ENCODE results near the gene FAM167B.

FAM167B gene

DNA sequence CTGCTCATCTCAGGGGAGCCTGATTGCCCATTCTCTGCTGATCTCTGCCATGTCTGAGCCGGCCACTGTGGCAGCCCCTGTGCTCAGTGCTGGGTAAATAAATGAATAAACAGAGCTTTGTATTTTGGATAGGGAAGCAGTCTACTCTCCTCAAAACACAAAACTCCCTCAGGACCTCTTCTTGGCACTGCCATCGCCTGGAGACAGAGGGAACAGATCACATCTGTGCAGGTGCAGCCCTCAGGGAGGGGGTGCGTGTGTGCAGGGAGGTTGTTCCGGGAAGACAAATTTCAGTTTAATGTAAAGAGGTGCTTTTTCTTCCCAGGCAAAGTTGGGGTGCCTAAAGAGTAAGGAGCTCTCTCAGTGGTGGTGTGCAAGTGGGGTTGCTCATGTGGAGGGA lies 7.7 kb upstream of the FAM167B start:
- Histone ChIP-seq H3K4me3 (ENCODE audit: low read length) (no peak overlapping the region), H3K27me3 (ENCODE audit: insufficient read depth, low read length) (no peaks in the 10 kb centered on the region), H2AFZ (ENCODE audit: low read depth, low read length) (no peak overlapping the region), H3K4me1 (ENCODE audit: insufficient read depth, low read length) (no peaks in the 10 kb centered on the region), H3K9me3 (ENCODE audit: low read length) (no peaks in the 10 kb centered on the region), H3K36me3 (ENCODE audit: insufficient read depth, low read length) (no peaks in the 10 kb centered on the region)

DNA sequence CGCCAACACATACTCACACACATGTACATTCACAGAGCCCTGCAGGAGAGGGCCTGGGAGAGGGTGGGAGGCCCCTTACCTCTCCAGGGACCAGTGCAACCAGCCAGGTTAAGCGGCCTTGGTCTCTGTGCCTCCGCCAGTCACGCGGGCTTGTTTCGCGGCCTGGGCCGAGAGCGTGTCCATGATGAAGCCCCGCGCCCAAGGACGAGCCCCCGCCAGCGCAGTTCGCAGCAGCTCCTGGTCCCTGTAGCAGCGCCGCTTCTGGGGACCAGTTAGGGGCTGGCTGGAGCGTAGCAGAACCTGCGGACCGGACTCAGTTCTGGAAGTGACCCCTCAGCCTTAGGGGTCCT lies 7.3 kb upstream of the FAM167B start:
- no peaks in the 10 kb centered on the region for H3K36me3 ChIP-seq (ENCODE audit: insufficient read depth, low read length)

DNA sequence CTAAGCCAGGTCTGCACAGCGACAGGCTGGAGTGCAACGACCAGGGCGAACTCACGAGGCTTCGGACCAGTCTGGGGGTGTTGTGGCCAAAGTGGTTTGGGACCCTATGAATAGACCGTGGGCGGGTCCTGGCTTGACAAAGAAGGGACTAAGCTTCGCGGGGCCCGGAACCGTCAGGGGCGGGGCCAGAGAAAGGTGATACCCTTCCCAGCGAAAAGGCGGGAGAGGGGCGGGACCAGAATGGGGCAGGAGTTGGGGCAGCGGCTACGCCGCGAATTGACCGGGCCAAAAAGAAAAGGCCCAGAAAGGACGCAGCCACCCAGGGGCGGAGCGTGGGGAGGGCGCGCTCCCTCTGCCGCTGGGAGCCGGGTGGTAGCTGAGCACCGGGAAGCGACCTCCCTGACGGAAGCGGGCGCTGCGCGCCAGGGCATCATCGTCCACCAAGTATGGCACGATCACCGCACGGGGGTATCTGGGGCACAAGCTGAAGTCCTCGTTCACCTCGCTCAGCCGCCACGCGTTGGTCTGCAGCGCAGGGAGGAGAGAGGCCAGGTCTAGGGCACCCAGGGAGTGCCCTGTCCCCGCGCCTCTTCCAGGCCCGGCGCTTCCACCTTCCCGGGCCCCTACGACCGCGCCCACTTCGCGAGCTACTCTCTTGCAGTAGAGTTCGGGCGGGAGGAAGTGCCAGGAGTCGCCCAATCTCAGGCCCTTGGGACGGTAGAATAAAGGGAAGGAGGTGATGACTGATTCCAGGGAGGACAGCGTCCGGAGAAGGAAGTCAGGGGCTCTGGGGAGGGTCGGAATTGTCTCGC lies 6.7 kb upstream of the FAM167B start:
- no peaks in the 10 kb centered on the region for H3K36me3 ChIP-seq (ENCODE audit: insufficient read depth, low read length)
- no peaks in the 10 kb centered on the region for H3K4me1 ChIP-seq (ENCODE audit: insufficient read depth, low read length)
- no peaks in the 10 kb centered on the region for H3K27me3 ChIP-seq (ENCODE audit: insufficient read depth, low read length)
- no peak overlapping the region for H3K4me3 ChIP-seq (ENCODE audit: low read length)
- H2AFZ ChIP-seq (ENCODE audit: low read depth, low read length), result no peak overlapping the region
- no peaks in the 10 kb centered on the region for H3K9me3 ChIP-seq (ENCODE audit: low read length)

More for the DNA sequence above, 7.3 kb upstream of the FAM167B start:
- Histone ChIP-seq H2AFZ (ENCODE audit: low read depth, low read length) (no peak overlapping the region), H3K9me3 (ENCODE audit: low read length) (no peaks in the 10 kb centered on the region), H3K4me1 (ENCODE audit: insufficient read depth, low read length) (no peaks in the 10 kb centered on the region), H3K4me3 (ENCODE audit: low read length) (no peak overlapping the region), H3K27me3 (ENCODE audit: insufficient read depth, low read length) (no peaks in the 10 kb centered on the region)

DNA sequence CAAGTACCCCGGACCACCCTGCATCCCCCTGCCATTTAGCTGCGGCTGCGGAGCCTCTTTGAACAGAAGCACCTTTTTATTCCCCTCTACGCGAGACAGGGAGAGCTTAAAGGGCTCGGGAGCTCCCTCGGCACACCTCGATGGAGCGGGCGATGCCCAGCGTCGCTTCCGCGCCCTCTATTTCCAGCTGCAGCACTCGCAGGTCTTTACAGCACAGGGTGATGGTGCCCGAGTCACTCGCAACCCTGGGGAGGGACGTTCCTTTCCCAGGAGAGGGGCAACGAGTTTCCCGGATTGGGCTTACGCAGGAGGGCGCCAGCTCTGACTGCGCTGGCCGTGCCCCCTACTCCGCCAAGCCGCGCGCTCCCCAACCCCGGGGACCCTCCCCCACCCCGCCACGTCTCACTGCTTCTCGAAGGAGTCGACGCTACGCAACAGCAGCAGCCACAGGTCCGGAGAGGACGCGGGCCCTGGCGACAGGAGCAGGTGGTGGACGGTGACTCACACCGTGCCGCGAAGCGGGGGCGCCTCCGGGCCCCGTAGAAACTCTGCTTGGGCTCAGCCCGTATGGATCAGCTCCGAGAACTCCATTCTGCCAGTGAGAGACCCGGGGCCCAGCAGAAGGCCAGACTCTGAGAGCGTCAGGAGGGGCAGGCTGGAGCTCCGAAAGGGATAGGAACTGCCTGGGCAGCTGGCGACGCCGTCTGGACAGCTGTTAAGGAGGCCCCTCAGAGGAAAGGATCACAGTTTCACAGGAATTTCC lies 5.8 kb upstream of the FAM167B start:
- Histone ChIP-seq H2AFZ (ENCODE audit: low read depth, low read length) (peak overlapping the region; percentile 15), H3K4me3 (ENCODE audit: low read length) (peak overlapping the region; percentile 29), H3K27me3 (ENCODE audit: insufficient read depth, low read length) (no peaks in the 10 kb centered on the region), H3K4me1 (ENCODE audit: insufficient read depth, low read length) (no peaks in the 10 kb centered on the region), H3K9me3 (ENCODE audit: low read length) (no peaks in the 10 kb centered on the region), H3K36me3 (ENCODE audit: insufficient read depth, low read length) (no peaks in the 10 kb centered on the region)

DNA sequence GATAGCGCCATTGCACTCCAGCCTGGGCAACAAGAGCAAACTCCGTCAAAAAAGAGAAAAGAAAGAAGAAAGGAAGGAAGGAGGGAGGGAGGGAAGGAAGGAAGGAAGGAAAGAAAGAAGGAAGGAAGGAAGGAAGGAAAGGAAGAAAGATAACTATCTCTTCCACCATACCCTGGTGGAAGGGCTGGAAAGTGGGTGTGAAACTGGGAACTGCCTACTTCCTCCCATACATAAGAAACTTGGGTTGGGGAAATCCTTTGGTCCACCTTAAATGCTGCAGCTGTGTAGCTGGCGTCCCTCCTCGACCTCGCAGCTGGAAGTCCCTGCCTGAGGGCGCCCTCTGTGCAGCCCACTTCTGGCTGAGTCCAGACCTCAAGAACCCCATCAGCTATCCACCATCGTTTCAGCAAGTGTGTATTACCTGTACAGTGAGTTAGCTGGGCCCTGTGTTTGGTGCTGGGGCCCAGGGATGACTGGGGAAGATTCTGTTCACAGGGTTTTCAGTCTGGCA lies 4.6 kb upstream of the FAM167B start:
- no peaks in the 10 kb centered on the region for H3K4me1 ChIP-seq (ENCODE audit: insufficient read depth, low read length)
- no peak overlapping the region for H3K4me3 ChIP-seq (ENCODE audit: low read length)
- no peaks in the 10 kb centered on the region for H3K27me3 ChIP-seq (ENCODE audit: insufficient read depth, low read length)
- H3K9me3 ChIP-seq (ENCODE audit: low read length), result no peaks in the 10 kb centered on the region
- H2AFZ ChIP-seq (ENCODE audit: low read depth, low read length), result no peak overlapping the region
- no peaks in the 10 kb centered on the region for H3K36me3 ChIP-seq (ENCODE audit: insufficient read depth, low read length)

DNA sequence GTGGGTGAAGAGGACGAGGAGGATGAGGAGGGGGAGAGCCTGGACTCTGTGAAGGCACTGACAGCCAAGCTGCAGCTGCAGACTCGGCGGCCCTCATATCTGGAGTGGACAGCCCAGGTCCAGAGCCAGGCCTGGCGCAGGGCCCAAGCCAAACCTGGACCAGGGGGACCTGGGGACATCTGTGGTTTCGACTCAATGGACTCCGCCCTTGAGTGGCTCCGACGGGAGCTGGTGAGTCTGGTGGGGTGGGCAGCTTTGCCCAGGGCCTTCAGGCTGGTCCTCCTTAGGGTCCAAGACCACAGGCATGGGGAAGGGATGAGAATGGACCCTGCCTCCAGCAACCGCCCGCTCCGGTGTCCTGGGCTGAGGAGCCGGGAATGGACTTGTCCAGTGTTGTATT lies 430 bp downstream of the FAM167B start:
- Histone ChIP-seq H3K36me3 (ENCODE audit: insufficient read depth, low read length) (no peaks in the 10 kb centered on the region), H3K4me3 (ENCODE audit: low read length) (no peak overlapping the region), H3K9me3 (ENCODE audit: low read length) (no peaks in the 10 kb centered on the region), H3K4me1 (ENCODE audit: insufficient read depth, low read length) (peaks cover 13% of the 10 kb centered on the region), H3K27me3 (ENCODE audit: insufficient read depth, low read length) (no peaks in the 10 kb centered on the region), H2AFZ (ENCODE audit: low read depth, low read length) (no peak overlapping the region)

DNA sequence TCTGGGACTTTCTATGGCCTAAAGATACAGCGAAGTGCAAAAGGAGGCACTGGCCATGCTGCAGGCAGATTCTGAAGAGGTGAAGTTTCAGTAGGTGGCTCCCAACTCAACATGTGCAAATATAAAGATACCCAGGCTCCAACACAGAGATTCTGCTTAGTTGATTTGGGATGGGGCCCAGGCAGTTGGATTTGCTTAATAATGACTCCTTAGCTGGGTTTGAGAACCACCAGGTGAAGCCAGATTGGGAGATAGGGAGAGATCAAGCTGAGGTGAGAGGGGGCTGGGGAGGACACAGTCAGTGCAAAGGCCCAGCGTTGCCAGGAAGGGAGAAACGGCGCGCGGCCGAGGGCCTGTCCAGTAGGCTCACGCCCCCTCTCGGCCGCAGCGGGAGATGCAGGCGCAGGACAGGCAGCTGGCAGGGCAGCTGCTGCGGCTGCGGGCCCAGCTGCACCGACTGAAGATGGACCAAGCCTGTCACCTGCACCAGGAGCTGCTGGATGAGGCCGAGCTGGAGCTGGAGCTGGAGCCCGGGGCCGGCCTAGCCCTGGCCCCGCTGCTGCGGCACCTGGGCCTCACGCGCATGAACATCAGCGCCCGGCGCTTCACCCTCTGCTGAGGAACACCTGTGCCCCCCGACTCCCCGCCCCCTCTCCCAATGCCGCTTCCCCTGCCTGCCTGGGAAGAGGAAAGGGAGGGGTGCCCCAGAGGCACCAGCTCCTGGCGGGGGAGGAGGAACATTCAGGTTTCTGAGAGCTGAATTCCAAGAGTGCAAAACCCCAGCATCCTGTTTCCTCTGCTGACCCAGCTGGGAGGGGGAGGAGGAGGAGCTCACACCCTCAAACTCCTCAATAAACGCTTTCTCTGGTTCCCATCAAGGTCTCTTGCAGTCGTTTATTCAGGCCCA lies 1.2 kb downstream of the FAM167B start:
- no peaks in the 10 kb centered on the region for H3K36me3 ChIP-seq (ENCODE audit: insufficient read depth, low read length)
- peaks cover 13% of the 10 kb centered on the region for H3K4me1 ChIP-seq (ENCODE audit: insufficient read depth, low read length)
- H2AFZ ChIP-seq (ENCODE audit: low read depth, low read length), result no peak overlapping the region
- H3K27me3 ChIP-seq (ENCODE audit: insufficient read depth, low read length), result no peaks in the 10 kb centered on the region
- no peak overlapping the region for H3K4me3 ChIP-seq (ENCODE audit: low read length)
- H3K9me3 ChIP-seq (ENCODE audit: low read length), result no peaks in the 10 kb centered on the region

DNA sequence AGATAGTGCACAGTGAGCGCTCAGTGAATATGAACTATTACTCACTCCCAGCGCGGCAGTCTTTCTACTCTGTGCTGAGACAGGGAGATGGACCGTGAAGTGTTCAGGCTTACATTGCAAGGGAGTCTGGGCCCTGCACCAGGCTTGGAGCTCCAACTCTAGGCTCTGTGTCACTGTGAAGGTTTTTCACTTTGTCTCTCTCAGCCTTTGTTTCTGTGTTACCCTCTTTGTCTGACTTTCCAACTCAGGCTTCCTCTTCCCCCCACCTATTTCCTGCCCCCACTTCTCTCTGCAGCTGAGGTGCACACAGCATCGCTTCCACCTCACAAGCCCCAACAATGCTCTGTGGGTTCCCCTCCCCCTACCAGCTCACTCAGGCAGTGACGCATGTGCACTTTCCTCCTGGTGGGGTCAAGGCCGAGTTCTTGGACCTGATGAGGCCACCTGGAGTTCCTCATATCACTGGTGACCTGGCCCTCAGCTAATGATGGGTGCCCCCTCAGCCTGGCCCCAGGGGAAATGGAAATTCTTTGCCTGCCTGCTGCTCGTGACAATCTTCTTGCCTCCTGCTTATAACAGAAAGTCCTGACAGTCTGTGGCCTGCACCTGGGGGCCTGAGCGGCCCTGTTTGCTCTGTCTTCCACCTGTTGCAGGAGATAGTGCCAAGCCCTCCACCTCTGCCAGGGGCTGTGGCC lies 3.0 kb downstream of the FAM167B start:
- H3K36me3 ChIP-seq (ENCODE audit: insufficient read depth, low read length), result no peaks in the 10 kb centered on the region
- peak overlapping the region; percentile 66 for H2AFZ ChIP-seq (ENCODE audit: low read depth, low read length)
- H3K4me3 ChIP-seq (ENCODE audit: low read length), result peak overlapping the region; percentile 22
- no peaks in the 10 kb centered on the region for H3K9me3 ChIP-seq (ENCODE audit: low read length)
- peaks cover 13% of the 10 kb centered on the region for H3K4me1 ChIP-seq (ENCODE audit: insufficient read depth, low read length)
- H3K27me3 ChIP-seq (ENCODE audit: insufficient read depth, low read length), result no peaks in the 10 kb centered on the region

DNA sequence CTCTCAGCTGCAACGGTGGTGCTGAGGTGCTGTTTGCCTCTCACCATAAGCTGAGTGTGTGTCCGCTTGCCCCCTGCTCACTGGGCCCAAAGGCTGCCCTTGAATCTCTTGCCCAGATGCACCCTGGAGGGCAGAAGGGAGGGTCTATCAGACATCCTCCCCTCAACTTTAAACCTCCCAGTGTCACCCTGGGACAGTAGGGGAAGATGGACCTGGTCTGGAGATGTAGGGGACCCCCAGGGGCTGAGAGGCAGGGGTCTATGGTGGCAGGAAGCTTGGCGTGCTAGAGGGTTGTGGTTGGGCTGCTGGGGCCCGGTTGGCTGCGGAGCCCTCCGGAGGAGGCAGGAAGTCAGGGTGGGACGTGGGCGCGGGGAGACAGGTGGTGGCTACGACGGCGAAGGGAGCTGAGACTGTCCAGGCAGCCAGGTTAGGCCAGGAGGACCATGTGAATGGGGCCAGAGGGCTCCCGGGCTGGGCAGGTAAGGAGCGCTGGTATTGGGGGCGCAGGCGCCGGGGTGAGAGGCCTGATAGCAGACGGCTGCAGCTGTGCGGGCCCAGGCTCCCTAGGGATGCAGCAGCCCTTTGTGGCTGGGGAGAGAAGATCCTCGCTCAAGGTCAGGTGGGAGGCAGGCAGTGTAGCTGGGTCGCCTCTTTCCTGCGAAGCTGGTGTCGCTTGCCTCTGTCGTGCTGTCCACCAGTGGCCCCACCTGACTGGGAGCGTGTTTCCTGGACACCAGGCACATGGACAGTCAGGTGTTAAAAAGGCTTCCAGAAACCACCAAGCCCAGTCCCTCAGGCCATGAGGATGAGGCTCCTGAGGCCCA lies 4.1 kb downstream of the FAM167B start, which contains the start of gene LCK:
Gene LCK (plus strand): TSS at position 373 of the 824 bp plus-strand sequence. CDS start 23,065 bp downstream, outside the sequence.
- Histone ChIP-seq H2AFZ (ENCODE audit: low read depth, low read length) (peak within 1 kb of the TSS; percentile 66), H3K9me3 (ENCODE audit: low read length) (no peaks in the 10 kb centered on the region), H3K36me3 (ENCODE audit: insufficient read depth, low read length) (no peaks in the 10 kb centered on the region), H3K4me3 (ENCODE audit: low read length) (no peak within 1 kb of the TSS), H3K4me1 (ENCODE audit: insufficient read depth, low read length) (peaks cover 13% of the 10 kb centered on the region), H3K27me3 (ENCODE audit: insufficient read depth, low read length) (no peaks in the 10 kb centered on the region)

DNA sequence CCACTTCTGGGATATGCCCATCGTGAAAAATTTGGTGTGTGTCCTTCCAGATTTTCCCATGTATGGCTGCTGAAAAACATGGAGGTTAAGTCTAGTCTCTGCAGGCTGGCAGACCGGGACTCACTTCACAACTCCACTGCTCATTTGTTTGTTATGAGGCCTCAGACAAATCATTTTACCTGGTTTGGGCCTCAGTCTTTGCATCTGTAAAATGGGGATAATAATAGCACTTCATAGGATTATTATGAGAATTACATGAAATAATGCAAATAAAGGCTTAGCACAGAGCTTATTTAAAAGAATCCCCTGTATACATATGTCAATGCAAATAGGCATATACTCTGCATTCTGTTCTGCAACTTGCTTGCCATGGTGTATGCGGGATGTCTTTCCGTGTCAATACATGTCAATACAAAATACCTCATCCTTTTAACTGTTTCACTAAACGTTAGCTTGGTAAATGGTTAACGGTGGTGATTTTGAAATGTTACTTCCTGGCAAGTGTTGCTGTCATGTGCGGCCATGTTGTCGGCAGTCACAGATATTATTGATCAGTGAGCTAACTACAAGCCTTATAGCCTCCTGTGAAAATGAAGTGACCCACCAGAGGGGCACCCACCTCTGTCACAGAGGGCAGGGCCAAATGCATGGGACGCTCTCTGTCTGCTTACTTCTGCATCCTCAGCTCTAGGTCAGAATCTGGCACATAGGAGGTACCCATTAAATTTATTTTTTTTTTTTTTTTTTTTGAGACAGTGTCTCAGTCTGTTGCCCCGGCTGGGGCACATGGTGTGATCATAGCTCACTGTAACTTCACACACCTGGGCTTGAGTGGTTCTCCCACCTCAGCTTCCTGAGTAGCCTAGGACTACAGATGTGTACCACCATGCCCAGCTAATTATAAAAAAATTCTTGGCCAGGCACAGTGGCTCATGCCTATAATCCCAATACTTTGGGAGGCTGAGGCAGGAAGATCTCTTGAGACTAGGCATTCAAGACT lies 8.3 kb downstream of the FAM167B start:
- no peak overlapping the region for H2AFZ ChIP-seq (ENCODE audit: low read depth, low read length)
- no peaks in the 10 kb centered on the region for H3K36me3 ChIP-seq (ENCODE audit: insufficient read depth, low read length)
- peaks cover 5% of the 10 kb centered on the region for H3K4me1 ChIP-seq (ENCODE audit: insufficient read depth, low read length)
- no peaks in the 10 kb centered on the region for H3K9me3 ChIP-seq (ENCODE audit: low read length)
- H3K27me3 ChIP-seq (ENCODE audit: insufficient read depth, low read length), result no peaks in the 10 kb centered on the region
- no peak overlapping the region for H3K4me3 ChIP-seq (ENCODE audit: low read length)

All from neuron (in vitro differentiated cells).